Measurements from ENCODE around the gene DUSP15.

DNA sequence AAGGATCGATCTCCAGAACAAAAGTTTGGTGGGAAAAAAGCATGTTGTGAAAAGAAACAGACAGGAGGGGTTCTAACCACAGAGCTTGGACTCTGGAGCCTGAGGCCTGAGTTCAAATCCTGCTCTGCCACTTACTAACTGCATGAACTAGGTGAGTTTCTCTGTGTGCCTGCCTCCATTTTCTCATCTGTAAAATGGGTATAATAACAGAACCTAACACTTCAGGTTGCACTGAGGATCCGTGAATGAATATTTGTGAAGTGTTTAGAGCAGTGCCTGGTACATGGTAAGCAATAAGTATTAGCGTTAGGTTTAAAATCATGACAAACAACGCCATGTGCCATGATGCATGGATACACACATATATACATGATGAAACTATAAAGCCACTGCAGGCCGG, 36.7 kb upstream of the DUSP15 start:
- TF ChIP-seq HDGF (IDR thresholded peaks at IDR 0.05; ENCODE audit: borderline replicate concordance) (no peak), FOXM1 (IDR thresholded peaks at IDR 0.05; ENCODE audit: borderline replicate concordance) (no peak), FOXA1 (IDR thresholded peaks at IDR 0.05) (no peak), NFRKB (IDR thresholded peaks at IDR 0.05) (no peak), SP1 (IDR thresholded peaks at IDR 0.05) (no peak), BHLHE40 (IDR thresholded peaks at IDR 0.05; ENCODE audit: borderline replicate concordance) (no peak), ELF4 (IDR thresholded peaks at IDR 0.05) (no peak), L3MBTL2 (conservative IDR thresholded peaks at IDR 0.05) (no peak), ARNT (IDR thresholded peaks at IDR 0.05) (no peak), TARDBP (IDR thresholded peaks at IDR 0.05) (no peak), ZNF384 (IDR thresholded peaks at IDR 0.05) (no peak), CTBP1 (IDR thresholded peaks at IDR 0.05; ENCODE audit: borderline replicate concordance) (no peak), LEF1 (IDR thresholded peaks at IDR 0.05; ENCODE audit: borderline replicate concordance) (no peak), FOXK2 (IDR thresholded peaks at IDR 0.05) (no peak)

Data from HEK293T (cell line).